Calu3 (cell line): ENCODE data around the gene ZNF396. TPM values are rescaled to one million over a fixed set of nuclear protein-coding genes. Genes with fewer than 3 reads are reported as not detected.

ENCODE experiments used
- BruUV-seq: library from RNA; stranded (reverse); fragments of 400-500 nt; replicated peaks from 2 replicates; lab custom pipeline; 2021; lab: Mats Ljungman, UMichigan
- CTCF ChIA-PET: fragments of 300-600 bp; sonication (Branson Sonifier 250); formaldehyde crosslinking; loops from one replicate; lab custom pipeline; 2022; ENCODE audit warnings: antibody characterized with exemption; lab: Charles Lee
- DNase-seq: peaks from one replicate; pipeline ENCODE4 v3.0.0; 2022
- H3K27ac Mint-ChIP-seq: one replicate; pipeline ENCODE4 v1.8.0; 2022; ENCODE audit warnings: mixed read lengths; ENCODE audit not compliant: unreplicated experiment
- H3K27me3 Mint-ChIP-seq: one replicate; pipeline ENCODE4 v1.8.0; 2022; ENCODE audit warnings: mixed read lengths; ENCODE audit not compliant: unreplicated experiment
- H3K36me3 Mint-ChIP-seq: one replicate; pipeline ENCODE4 v1.8.0; 2022; ENCODE audit warnings: mild to moderate bottlenecking, moderate library complexity, mixed read lengths; ENCODE audit not compliant: insufficient read depth, unreplicated experiment
- H3K4me1 Mint-ChIP-seq: one replicate; pipeline ENCODE4 v1.8.0; 2022; ENCODE audit warnings: mild to moderate bottlenecking, low read depth, mixed read lengths; ENCODE audit not compliant: unreplicated experiment
- H3K4me3 Mint-ChIP-seq: one replicate; pipeline ENCODE4 v1.8.0; 2022; ENCODE audit warnings: mild to moderate bottlenecking, low read depth, moderate library complexity, mixed read lengths; ENCODE audit not compliant: unreplicated experiment
- H3K9me3 Mint-ChIP-seq: one replicate; pipeline ENCODE4 v1.8.0; 2022; ENCODE audit warnings: low read depth, mixed read lengths; ENCODE audit not compliant: unreplicated experiment
- CTCF ChIP-seq: fragments of 200-600 bp; IDR thresholded peaks from one replicate; pipeline ENCODE4 v1.8.0; 2022; ENCODE audit warnings: antibody characterized with exemption; ENCODE audit not compliant: unreplicated experiment
- intact Hi-C: fragments of 100-400 bp; cut with micrococcal nuclease; formaldehyde crosslinking; loops from one replicate; pipeline ENCODE4 v1.10.0; 2022; ENCODE audit not compliant: unreplicated experiment
- total RNA-seq: library from RNA; stranded (reverse); gene quantifications from 2 replicates; pipeline ENCODE4 v1.2.3, GENCODE V29; 2022

Gene ZNF396
- total RNA-seq, 1 experiment from 2014 or later = 1.7 TPM

GRCh38 chr18:35407871-35408481 is 30.8 kb upstream of the ZNF396 start:
- peaks cover 3% of the 10 kb centered on the region for H3K9me3 Mint-ChIP-seq
- peaks cover 48% of the 10 kb centered on the region for H3K4me1 Mint-ChIP-seq
- CTCF ChIA-PET = no interaction called here
- no peak overlapping the region for H3K4me3 Mint-ChIP-seq
- peak; percentile 68 for DNase-seq
- intact Hi-C loops = loop anchor here (2.0 to 10.0 kb wide), 5 partner anchors 71 to 297 kb away; no protein-coding TSS in a partner anchor
- H3K36me3 Mint-ChIP-seq = no peaks in the 10 kb centered on the region
- H3K27me3 Mint-ChIP-seq = no peaks in the 10 kb centered on the region
- peak overlapping the region; percentile 24 for H3K27ac Mint-ChIP-seq
- TF ChIP-seq CTCF = peak; percentile 76
- BruUV-seq = no TSS peak

GRCh38 chr18:35406666-35407065 is 29.5 kb upstream of the ZNF396 start:
- Mint-ChIP-seq H3K9me3 (peaks cover 3% of the 10 kb centered on the region), H3K4me1 (peaks cover 36% of the 10 kb centered on the region), H3K4me3 (no peak overlapping the region), H3K27ac (no peak overlapping the region), H3K36me3 (no peaks in the 10 kb centered on the region), H3K27me3 (no peaks in the 10 kb centered on the region)
- no TSS peak for BruUV-seq
- intact Hi-C loops = loop anchor here (5.0 to 10.0 kb wide), 2 partner anchors 171 to 298 kb away; no protein-coding TSS in a partner anchor
- no peak for TF ChIP-seq CTCF
- peak; percentile 51 for DNase-seq
- CTCF ChIA-PET = no interaction called here

- H3K27me3 Mint-ChIP-seq = no peaks in the 10 kb centered on the region
- H3K9me3 Mint-ChIP-seq = no peaks in the 10 kb centered on the region
- H3K4me1 Mint-ChIP-seq = no peaks in the 10 kb centered on the region
- no peaks in the 10 kb centered on the region for H3K36me3 Mint-ChIP-seq
- no peak for DNase-seq
- intact Hi-C loops = no loop called here
- CTCF ChIA-PET = interaction anchor here (1.2 kb wide), 1 partner anchor 11 kb away, joined by 3 read pairs; no protein-coding TSS in a partner anchor
- no peak for TF ChIP-seq CTCF
- no peak overlapping the region for H3K27ac Mint-ChIP-seq
- no peak overlapping the region for H3K4me3 Mint-ChIP-seq
- BruUV-seq = no TSS peak
These were observed 20.8 kb upstream of the ZNF396 start for GRCh38 chr18:35397976-35398375.

- CTCF ChIA-PET = no interaction called here
- intact Hi-C loops = loop anchor here (5.0 kb wide), 1 partner anchor 164 kb away; no protein-coding TSS in a partner anchor
These were observed 16.6 kb upstream of the ZNF396 start for GRCh38 chr18:35393716-35394115.

More at GRCh38 chr18:35393716-35394115, 16.6 kb upstream of the ZNF396 start:
- peaks cover 2% of the 10 kb centered on the region for H3K9me3 Mint-ChIP-seq
- no peak overlapping the region for H3K27ac Mint-ChIP-seq
- H3K4me3 Mint-ChIP-seq = no peak overlapping the region
- no peak for DNase-seq
- no peaks in the 10 kb centered on the region for H3K4me1 Mint-ChIP-seq
- H3K36me3 Mint-ChIP-seq = no peaks in the 10 kb centered on the region
- no peak for TF ChIP-seq CTCF
- H3K27me3 Mint-ChIP-seq = no peaks in the 10 kb centered on the region
- no TSS peak for BruUV-seq
